ENCODE data around the gene ONECUT1. TPM values are rescaled to one million over a fixed set of nuclear protein-coding genes. Genes with fewer than 3 reads are reported as not detected.

Gene ONECUT1
- total RNA-seq, 1 experiment from 2014 or later, result not detected

DNA sequence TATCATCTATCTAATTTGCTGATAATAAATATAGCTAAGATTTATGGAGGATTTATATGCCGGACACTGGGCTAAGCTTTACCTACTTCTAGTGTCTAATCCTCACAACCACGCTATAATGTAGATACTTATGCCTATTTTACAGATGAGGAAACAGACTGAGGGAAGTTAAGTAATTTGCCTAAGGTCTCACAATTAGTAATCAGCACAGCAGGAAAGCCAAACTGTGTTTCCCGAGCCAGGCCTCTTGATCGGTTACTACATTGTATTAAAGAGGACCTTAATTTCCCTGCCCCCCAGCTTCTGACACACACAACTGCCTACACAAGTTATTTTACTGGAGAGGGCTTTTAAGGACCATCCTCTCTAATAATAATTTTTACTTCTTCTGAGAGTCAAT lies 40.9 kb downstream of the ONECUT1 start:
- no peak overlapping the region for H3K4me3 ChIP-seq
- intact Hi-C loops (cut with micrococcal nuclease; ENCODE audit: unreplicated experiment), result no loop called here
- H3K4me1 ChIP-seq (replicated peaks; ENCODE audit: insufficient read depth), result no peaks in the 10 kb centered on the region
- no peaks in the 10 kb centered on the region; the same call in 1 of the 2 replicates for H3K9me2 ChIP-seq (ENCODE audit: insufficient read depth)
- H2AFZ ChIP-seq, result no peak overlapping the region
- H4K20me1 ChIP-seq (ENCODE audit: insufficient read depth), result no peaks in the 10 kb centered on the region
- no peaks in the 10 kb centered on the region for H3F3A ChIP-seq (ENCODE audit: insufficient read depth, low read depth)
- BruUV-seq (replicated peaks), result no TSS peak
- no peak overlapping the region for H3K4me2 ChIP-seq
- no peak for DNase-seq
- no peaks in the 10 kb centered on the region for H3K79me2 ChIP-seq (ENCODE audit: low read depth)
- H3K27ac ChIP-seq, result no peak overlapping the region
- H3K36me3 ChIP-seq (ENCODE audit: low read depth), result no peaks in the 10 kb centered on the region
- TF ChIP-seq EZH2 (IDR thresholded peaks at IDR 0.05; ENCODE audit: low read depth), result no peak
- TF ChIP-seq, protein P1, sequence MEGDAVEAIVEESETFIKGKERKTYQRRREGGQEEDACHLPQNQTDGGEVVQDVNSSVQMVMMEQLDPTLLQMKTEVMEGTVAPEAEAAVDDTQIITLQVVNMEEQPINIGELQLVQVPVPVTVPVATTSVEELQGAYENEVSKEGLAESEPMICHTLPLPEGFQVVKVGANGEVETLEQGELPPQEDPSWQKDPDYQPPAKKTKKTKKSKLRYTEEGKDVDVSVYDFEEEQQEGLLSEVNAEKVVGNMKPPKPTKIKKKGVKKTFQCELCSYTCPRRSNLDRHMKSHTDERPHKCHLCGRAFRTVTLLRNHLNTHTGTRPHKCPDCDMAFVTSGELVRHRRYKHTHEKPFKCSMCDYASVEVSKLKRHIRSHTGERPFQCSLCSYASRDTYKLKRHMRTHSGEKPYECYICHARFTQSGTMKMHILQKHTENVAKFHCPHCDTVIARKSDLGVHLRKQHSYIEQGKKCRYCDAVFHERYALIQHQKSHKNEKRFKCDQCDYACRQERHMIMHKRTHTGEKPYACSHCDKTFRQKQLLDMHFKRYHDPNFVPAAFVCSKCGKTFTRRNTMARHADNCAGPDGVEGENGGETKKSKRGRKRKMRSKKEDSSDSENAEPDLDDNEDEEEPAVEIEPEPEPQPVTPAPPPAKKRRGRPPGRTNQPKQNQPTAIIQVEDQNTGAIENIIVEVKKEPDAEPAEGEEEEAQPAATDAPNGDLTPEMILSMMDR (conservative IDR thresholded peaks at IDR 0.05), result no peak
- H3K27me3 ChIP-seq (ENCODE audit: insufficient read depth, low read depth), result no peaks in the 10 kb centered on the region
- POLR2A ChIA-PET (ENCODE audit: unreplicated experiment), result no interaction called here
- CTCF ChIA-PET, result no interaction called here
- no peaks in the 10 kb centered on the region for H3K9me3 ChIP-seq (ENCODE audit: insufficient read depth, low read depth)

GRCh38 chr15:52746162-52746757 lies 43.9 kb downstream of the ONECUT1 start:
- no peaks in the 10 kb centered on the region for H3K79me2 ChIP-seq (ENCODE audit: low read depth)
- H3K27ac ChIP-seq, result no peak overlapping the region
- no peaks in the 10 kb centered on the region for H3K9me3 ChIP-seq (ENCODE audit: insufficient read depth, low read depth)
- H2AFZ ChIP-seq, result no peak overlapping the region
- DNase-seq, result no peak
- H3K27me3 ChIP-seq (ENCODE audit: insufficient read depth, low read depth), result no peaks in the 10 kb centered on the region
- TF ChIP-seq, protein P1 (conservative IDR thresholded peaks at IDR 0.05), result no peak
- H4K20me1 ChIP-seq (ENCODE audit: insufficient read depth), result no peaks in the 10 kb centered on the region
- CTCF ChIA-PET, result no interaction called here
- no peaks in the 10 kb centered on the region for H3K36me3 ChIP-seq (ENCODE audit: low read depth)
- no peak overlapping the region for H3K4me3 ChIP-seq
- POLR2A ChIA-PET (ENCODE audit: unreplicated experiment), result no interaction called here
- no peak overlapping the region for H3K4me2 ChIP-seq
- no peaks in the 10 kb centered on the region for H3F3A ChIP-seq (ENCODE audit: insufficient read depth, low read depth)
- intact Hi-C loops (cut with micrococcal nuclease; ENCODE audit: unreplicated experiment), result no loop called here
- no TSS peak for BruUV-seq (replicated peaks)
- H3K4me1 ChIP-seq (replicated peaks; ENCODE audit: insufficient read depth), result no peaks in the 10 kb centered on the region
- H3K9me2 ChIP-seq (ENCODE audit: insufficient read depth), result no peaks in the 10 kb centered on the region; the same call in 1 of the 2 replicates

DNA sequence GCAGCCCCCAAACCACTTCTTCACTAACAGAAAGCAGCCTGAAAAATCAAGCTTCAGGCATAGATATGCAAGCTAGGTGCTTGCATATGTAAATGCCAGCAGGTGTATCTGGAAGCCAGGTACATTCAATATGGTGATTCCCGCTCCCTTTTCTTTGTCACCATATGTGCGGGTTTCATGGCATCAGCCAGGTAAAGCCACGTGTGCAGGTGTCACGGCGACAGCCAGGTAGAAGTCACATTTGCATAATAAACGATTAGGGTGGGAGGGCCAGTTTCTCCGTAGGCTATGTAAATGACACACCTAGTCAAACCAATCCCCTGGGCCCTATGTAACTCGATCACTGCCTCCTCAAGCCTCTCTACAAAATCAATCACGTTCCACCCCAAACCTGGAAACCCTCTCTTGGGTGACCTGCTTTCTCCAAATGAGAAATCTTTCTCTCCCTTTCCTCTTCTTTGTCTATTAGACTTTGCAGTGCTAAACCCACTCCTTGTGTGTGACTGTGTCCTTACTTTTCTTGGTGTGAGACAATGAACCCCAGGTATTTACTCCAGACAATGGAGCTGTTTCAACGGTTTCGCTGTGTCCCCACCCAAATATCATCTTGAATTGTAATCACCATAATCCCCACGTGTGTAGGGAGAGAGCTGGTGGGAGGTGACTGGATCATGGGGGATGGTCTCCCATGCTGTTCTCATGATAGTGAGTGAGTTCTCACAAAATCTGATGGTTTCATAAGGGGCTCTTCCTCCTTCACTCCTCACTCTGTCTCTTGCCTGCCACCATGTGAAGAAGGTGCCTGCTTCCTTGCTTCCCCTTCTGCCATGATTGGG lies 44.6 kb downstream of the ONECUT1 start:
- H3K4me1 ChIP-seq (replicated peaks; ENCODE audit: insufficient read depth), result no peaks in the 10 kb centered on the region
- intact Hi-C loops (cut with micrococcal nuclease; ENCODE audit: unreplicated experiment), result no loop called here
- H3K4me3 ChIP-seq, result no peak overlapping the region
- H3K27me3 ChIP-seq (ENCODE audit: insufficient read depth, low read depth), result no peaks in the 10 kb centered on the region
- H3K36me3 ChIP-seq (ENCODE audit: low read depth), result no peaks in the 10 kb centered on the region
- no peak overlapping the region for H3K27ac ChIP-seq
- no peaks in the 10 kb centered on the region for H4K20me1 ChIP-seq (ENCODE audit: insufficient read depth)
- no TSS peak for BruUV-seq (replicated peaks)
- H3F3A ChIP-seq (ENCODE audit: insufficient read depth, low read depth), result no peaks in the 10 kb centered on the region
- DNase-seq, result no peak
- no peak overlapping the region for H2AFZ ChIP-seq
- H3K9me2 ChIP-seq (ENCODE audit: insufficient read depth), result no peaks in the 10 kb centered on the region; the same call in 1 of the 2 replicates
- POLR2A ChIA-PET (ENCODE audit: unreplicated experiment), result no interaction called here
- CTCF ChIA-PET, result no interaction called here
- TF ChIP-seq EZH2 (IDR thresholded peaks at IDR 0.05; ENCODE audit: low read depth), result no peak
- TF ChIP-seq, protein P1 (conservative IDR thresholded peaks at IDR 0.05), result no peak
- H3K4me2 ChIP-seq, result no peak overlapping the region
- H3K79me2 ChIP-seq (ENCODE audit: low read depth), result no peaks in the 10 kb centered on the region
- no peaks in the 10 kb centered on the region for H3K9me3 ChIP-seq (ENCODE audit: insufficient read depth, low read depth)
